Left ventricle myocardium inferior (tissue), 1 donor: ENCODE data around the gene ATG7. TPM values are rescaled to one million over a fixed set of nuclear protein-coding genes. Genes with fewer than 3 reads are reported as not detected.

ENCODE experiments used
- DNase-seq: peaks from one replicate; pipeline ENCODE4 v3.0.0-alpha.2; 2020
- H3K27ac ChIP-seq: fragments of 200-600 bp; replicated peaks from 2 replicates; pipeline ENCODE4 v1.8.0; 2021
- H3K27me3 ChIP-seq: fragments of 200-600 bp; 2 replicates; pipeline ENCODE4 v1.8.0; 2021; ENCODE audit warnings: low read depth
- H3K36me3 ChIP-seq: fragments of 200-600 bp; 2 replicates; pipeline ENCODE4 v1.8.0; 2021
- H3K4me1 ChIP-seq: fragments of 200-600 bp; 2 replicates; pipeline ENCODE4 v1.8.0; 2021
- H3K4me3 ChIP-seq: fragments of 200-600 bp; 2 replicates; pipeline ENCODE4 v1.8.0; 2021; ENCODE audit warnings: mild to moderate bottlenecking, moderate library complexity
- H3K9me3 ChIP-seq: fragments of 200-600 bp; replicated peaks from 2 replicates; pipeline ENCODE4 v1.8.0; 2021
- CTCF ChIP-seq: fragments of 200-600 bp; IDR thresholded peaks from 2 replicates; pipeline ENCODE4 v1.8.0; 2021; ENCODE audit warnings: antibody characterized with exemption, mild to moderate bottlenecking, borderline replicate concordance
- intact Hi-C: fragments of 100-400 bp; cut with micrococcal nuclease; formaldehyde crosslinking; loops from one replicate; pipeline ENCODE4 v1.11.0; 2022
- total RNA-seq: library from RNA; stranded (reverse); fragmentation: NEBNext Ultra II Directional; extraction: Animal tissue kit (Norgen Biotek cat#: 25700); gene quantifications from one replicate; pipeline ENCODE4 v1.2.1, GENCODE V29; 2021
- donor health status: DM: no; HTN: yes; CAD: no; lungs with severe emphysema.

ATG7 gene
- total RNA-seq, 1 donor from 2014 or later: 15.7 TPM

DNA sequence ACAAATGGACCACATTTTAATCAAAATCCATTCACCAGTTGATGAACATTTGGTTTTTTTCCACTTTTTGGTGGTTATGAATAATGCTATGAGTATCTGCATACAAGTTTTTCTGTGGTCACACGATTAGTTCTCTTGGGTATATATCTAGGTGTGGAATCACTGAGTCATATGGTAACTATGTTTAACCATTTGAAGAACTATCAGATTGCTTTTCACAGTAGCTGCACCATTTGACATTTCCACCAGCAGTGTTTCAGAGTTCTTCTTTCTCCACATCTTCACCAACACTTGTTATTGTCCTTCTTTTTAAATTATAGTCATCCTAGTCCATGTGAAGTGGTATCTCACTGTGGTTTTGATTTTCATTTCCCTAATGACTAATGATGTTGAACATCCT, 33.3 kb upstream of the ATG7 start:
- intact Hi-C loops: loop anchor here (10.0 kb wide), 1 partner anchor 96 kb away; no protein-coding TSS in a partner anchor
- peaks cover 19% of the 10 kb centered on the region for H3K27me3 ChIP-seq
- H3K36me3 ChIP-seq: no peaks in the 10 kb centered on the region

GRCh38 chr3:11239796-11240195, 32.4 kb upstream of the ATG7 start:
- TF ChIP-seq CTCF: no peak
- no peak overlapping the region for H3K27ac ChIP-seq
- no peak overlapping the region for H3K4me3 ChIP-seq
- DNase-seq: no peak
- H3K9me3 ChIP-seq: peaks cover 7% of the 10 kb centered on the region
- H3K4me1 ChIP-seq: no peaks in the 10 kb centered on the region
- intact Hi-C loops: loop anchor here (10.0 kb wide), 1 partner anchor 95 kb away; no protein-coding TSS in a partner anchor
- no peaks in the 10 kb centered on the region for H3K36me3 ChIP-seq
- H3K27me3 ChIP-seq: peaks cover 12% of the 10 kb centered on the region

More for the DNA sequence above, 33.3 kb upstream of the ATG7 start:
- Histone ChIP-seq H3K4me3 (no peak overlapping the region), H3K27ac (no peak overlapping the region), H3K9me3 (peaks cover 7% of the 10 kb centered on the region), H3K4me1 (no peaks in the 10 kb centered on the region)
- no peak for TF ChIP-seq CTCF
- DNase-seq: no peak

DNA sequence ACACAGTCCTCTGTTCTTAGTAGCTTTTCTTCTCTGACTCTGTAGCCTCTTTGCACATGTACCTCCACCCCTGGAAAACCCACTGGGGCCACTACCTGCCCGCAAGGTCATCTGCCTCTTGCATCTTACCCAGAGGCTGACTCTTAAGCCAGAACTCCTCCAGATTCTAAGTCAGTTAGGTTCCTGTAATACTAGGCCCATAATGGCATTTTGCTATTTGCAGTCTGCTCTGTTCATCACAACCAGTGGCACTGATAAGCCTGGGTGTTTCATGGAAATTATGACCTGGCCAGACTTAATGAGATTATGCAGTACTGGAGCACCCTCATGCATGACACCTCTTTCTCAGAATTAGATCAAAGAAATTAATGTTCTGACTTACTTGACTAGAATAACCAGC, 31.7 kb upstream of the ATG7 start:
- Histone ChIP-seq H3K9me3 (peaks cover 7% of the 10 kb centered on the region), H3K4me1 (no peaks in the 10 kb centered on the region), H3K36me3 (no peaks in the 10 kb centered on the region), H3K27me3 (peaks cover 5% of the 10 kb centered on the region), H3K4me3 (no peak overlapping the region), H3K27ac (no peak overlapping the region)
- intact Hi-C loops: no loop called here
- no peak for TF ChIP-seq CTCF
- DNase-seq: no peak

DNA sequence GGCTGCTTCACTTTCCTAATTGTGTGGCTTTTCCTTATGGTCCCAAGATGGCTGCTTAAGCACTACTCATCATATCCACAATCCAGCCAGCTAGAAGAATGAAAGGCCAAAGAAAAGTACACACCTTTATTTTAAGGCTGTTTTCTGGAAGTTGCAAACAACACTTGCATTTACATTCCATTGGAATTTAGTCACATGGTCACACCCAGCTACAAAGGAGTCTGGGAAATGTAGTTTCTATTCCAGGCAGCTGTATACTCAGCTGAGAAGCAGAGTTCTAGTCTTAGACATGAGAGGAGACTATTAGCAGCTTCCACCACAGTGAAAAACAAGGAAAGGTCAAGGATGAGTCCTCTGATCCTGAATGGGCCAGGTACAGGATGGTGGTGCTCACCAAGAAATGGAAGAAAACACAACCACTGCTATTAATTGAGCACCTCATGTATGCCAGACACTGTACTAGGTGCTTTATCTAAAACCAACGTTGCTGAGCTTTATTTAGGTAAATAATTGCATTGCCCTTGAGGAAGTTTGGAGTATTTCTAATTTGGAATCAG, 28.0 kb upstream of the ATG7 start:
- Histone ChIP-seq H3K4me1 (no peaks in the 10 kb centered on the region), H3K27ac (no peak overlapping the region), H3K27me3 (peaks cover 3% of the 10 kb centered on the region), H3K4me3 (no peak overlapping the region), H3K36me3 (no peaks in the 10 kb centered on the region), H3K9me3 (peaks cover under 1% of the 10 kb centered on the region)
- no peak for DNase-seq
- TF ChIP-seq CTCF: no peak
- intact Hi-C loops: no loop called here

- Histone ChIP-seq H3K4me1 (no peaks in the 10 kb centered on the region), H3K9me3 (no peaks in the 10 kb centered on the region), H3K27me3 (peaks cover 3% of the 10 kb centered on the region), H3K27ac (no peak overlapping the region), H3K36me3 (no peaks in the 10 kb centered on the region), H3K4me3 (no peak overlapping the region)
- TF ChIP-seq CTCF: no peak
- no peak for DNase-seq
- intact Hi-C loops: no loop called here
Measured at GRCh38 chr3:11245276-11245675, 26.9 kb upstream of the ATG7 start.
